GM19238 (cell line): ENCODE results near the gene PSMC3.

Experiments used
- DNase-seq: peaks from one replicate; pipeline ENCODE4 v3.0.0; 2011; ENCODE audit warnings: low spot score; ENCODE audit not compliant: insufficient read length

PSMC3 gene

GRCh38 chr11:47443028-47443700, 16.9 kb upstream of the PSMC3 start:
- DNase-seq, result no peak

- no peak for DNase-seq
Observed at GRCh38 chr11:47442514-47442913, 16.3 kb upstream of the PSMC3 start.

- no peak for DNase-seq
Observed at GRCh38 chr11:47441421-47441820, 15.2 kb upstream of the PSMC3 start.

- DNase-seq, result no peak
Observed at GRCh38 chr11:47440054-47440476, 13.8 kb upstream of the PSMC3 start.

- DNase-seq, result no peak
Observed at GRCh38 chr11:47438721-47439120, 12.5 kb upstream of the PSMC3 start.

- no peak for DNase-seq
Observed at GRCh38 chr11:47437746-47438418, 11.6 kb upstream of the PSMC3 start.

GRCh38 chr11:47437218-47437745, 11.0 kb upstream of the PSMC3 start:
- no peak for DNase-seq

- DNase-seq, result no peak
Observed at GRCh38 chr11:47436726-47437125, 10.5 kb upstream of the PSMC3 start.

- no peak for DNase-seq
Observed at GRCh38 chr11:47435687-47436086, 9.4 kb upstream of the PSMC3 start.

GRCh38 chr11:47434011-47434786, 8.0 kb upstream of the PSMC3 start:
- no peak for DNase-seq

GRCh38 chr11:47433157-47433556, 6.9 kb upstream of the PSMC3 start:
- DNase-seq, result no peak

GRCh38 chr11:47431356-47432083, 5.3 kb upstream of the PSMC3 start:
- DNase-seq, result no peak

GRCh38 chr11:47430524-47430923, 4.3 kb upstream of the PSMC3 start:
- no peak for DNase-seq

GRCh38 chr11:47425611-47426010, 628 bp downstream of the PSMC3 start:
- DNase-seq, result no peak

- DNase-seq, result no peak
Observed at GRCh38 chr11:47418454-47419259, 7.6 kb downstream of the PSMC3 start.

GRCh38 chr11:47417712-47418111, 8.5 kb downstream of the PSMC3 start:
- DNase-seq, result no peak

- DNase-seq, result no peak
Observed at GRCh38 chr11:47415949-47416472, 10.2 kb downstream of the PSMC3 start.

- no peak for DNase-seq
Observed at GRCh38 chr11:47415091-47415854, 11.0 kb downstream of the PSMC3 start.

GRCh38 chr11:47414685-47415070, 11.6 kb downstream of the PSMC3 start:
- no peak for DNase-seq
